WI38 (cell line): ENCODE measurements around the gene TMEM219.

Source experiments
- H3K4me3 ChIP-seq: 2 replicates; pipeline ENCODE4 v1.5.1; 2011; ENCODE audit warnings: low read depth, mild to moderate bottlenecking, control low read depth, low read length
- TF ChIP-seq, protein P1 (sequence below): IDR thresholded peaks from 2 replicates; pipeline ENCODE4 v1.5.1; 2012; ENCODE audit warnings: low read depth, mild to moderate bottlenecking, control low read depth, low read length

The TMEM219 gene

DNA sequence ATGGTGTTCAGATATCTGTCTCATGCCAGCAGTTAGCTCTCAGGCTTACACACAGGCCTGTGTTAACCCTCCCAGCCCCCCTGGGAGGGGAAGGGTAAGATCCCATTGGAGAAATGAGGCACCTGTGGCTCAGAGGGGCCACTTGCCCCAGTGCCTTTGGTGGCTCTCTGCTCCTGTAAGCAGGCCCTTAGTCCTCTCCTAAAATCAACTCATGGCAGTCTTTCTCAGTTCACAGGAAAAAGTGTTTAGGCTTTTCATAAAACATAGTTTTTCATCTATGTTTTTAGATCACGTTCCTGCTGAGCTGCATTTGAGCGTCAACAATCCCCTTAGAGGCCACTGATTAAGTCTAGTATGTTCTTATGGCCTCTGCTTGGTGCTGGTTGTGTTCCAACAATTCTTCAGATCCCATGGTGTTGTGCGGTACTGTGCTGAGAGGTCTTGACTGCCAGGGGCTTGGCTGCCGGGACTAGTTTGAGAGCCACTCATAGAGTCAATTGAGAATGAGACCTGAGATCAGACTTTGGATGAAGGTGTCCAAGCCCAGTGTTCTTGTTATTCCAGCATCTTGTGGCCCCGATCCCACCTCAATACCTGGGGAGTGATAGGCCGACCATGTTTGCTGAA is 22.4 kb downstream of the TMEM219 start:
- no peak overlapping the region for H3K4me3 ChIP-seq
- TF ChIP-seq, protein P1, sequence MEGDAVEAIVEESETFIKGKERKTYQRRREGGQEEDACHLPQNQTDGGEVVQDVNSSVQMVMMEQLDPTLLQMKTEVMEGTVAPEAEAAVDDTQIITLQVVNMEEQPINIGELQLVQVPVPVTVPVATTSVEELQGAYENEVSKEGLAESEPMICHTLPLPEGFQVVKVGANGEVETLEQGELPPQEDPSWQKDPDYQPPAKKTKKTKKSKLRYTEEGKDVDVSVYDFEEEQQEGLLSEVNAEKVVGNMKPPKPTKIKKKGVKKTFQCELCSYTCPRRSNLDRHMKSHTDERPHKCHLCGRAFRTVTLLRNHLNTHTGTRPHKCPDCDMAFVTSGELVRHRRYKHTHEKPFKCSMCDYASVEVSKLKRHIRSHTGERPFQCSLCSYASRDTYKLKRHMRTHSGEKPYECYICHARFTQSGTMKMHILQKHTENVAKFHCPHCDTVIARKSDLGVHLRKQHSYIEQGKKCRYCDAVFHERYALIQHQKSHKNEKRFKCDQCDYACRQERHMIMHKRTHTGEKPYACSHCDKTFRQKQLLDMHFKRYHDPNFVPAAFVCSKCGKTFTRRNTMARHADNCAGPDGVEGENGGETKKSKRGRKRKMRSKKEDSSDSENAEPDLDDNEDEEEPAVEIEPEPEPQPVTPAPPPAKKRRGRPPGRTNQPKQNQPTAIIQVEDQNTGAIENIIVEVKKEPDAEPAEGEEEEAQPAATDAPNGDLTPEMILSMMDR = no peak

DNA sequence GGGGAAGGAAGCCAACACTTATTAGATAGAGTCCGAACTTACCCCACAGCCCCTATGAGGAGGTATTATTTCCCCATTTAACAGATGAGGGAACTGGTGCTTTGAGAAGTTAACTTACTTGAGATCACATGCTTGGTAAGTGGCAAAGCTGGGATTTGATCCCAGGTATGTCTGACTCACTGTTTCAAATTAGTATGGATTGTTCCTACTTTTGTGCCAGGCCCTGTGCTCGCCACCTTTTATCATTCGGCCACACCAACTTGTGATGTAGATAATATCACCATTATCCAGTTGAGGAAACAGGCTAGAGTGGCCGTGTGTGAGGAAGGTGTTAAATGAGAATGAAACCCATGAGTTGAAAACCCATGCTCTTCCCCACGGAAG is 22.9 kb downstream of the TMEM219 start:
- TF ChIP-seq, protein P1 = no peak

DNA sequence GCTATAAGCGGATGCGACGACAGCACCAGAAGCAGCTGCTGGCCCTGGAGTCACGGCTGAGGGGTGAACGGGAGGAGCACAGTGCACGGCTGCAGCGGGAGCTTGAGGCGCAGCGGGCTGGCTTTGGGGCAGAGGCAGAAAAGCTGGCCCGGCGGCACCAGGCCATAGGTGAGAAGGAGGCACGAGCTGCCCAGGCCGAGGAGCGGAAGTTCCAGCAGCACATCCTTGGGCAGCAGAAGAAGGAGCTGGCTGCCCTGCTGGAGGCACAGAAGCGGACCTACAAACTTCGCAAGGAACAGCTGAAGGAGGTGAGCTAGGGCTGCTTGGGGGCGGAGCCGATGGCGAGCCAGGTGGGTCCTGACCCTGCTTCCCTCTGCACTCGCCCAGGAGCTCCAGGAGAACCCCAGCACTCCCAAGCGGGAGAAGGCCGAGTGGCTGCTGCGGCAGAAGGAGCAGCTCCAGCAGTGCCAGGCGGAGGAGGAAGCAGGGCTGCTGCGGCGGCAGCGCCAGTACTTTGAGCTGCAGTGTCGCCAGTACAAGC is 23.5 kb downstream of the TMEM219 start:
- no peak overlapping the region for H3K4me3 ChIP-seq
- TF ChIP-seq, protein P1 = no peak

More for the DNA sequence above, 22.9 kb downstream of the TMEM219 start:
- no peak overlapping the region for H3K4me3 ChIP-seq

- TF ChIP-seq, protein P1 = no peak
- no peak overlapping the region for H3K4me3 ChIP-seq
Observed at GRCh38 chr16:29986231-29986630, 24.4 kb downstream of the TMEM219 start.

- no peak overlapping the region for H3K4me3 ChIP-seq
- TF ChIP-seq, protein P1 = no peak
Observed at GRCh38 chr16:29986931-29987330, 25.1 kb downstream of the TMEM219 start.

- TF ChIP-seq, protein P1 = no peak
- H3K4me3 ChIP-seq = no peak overlapping the region
Observed at GRCh38 chr16:29987371-29988085, 25.6 kb downstream of the TMEM219 start.
